ENCODE data around the gene G6PC3.
"Not testable (repeated sequence)": the region's sequence is repeated elsewhere in the genome, so short reads cannot be mapped to it uniquely, and the experiment has no call there.

The G6PC3 gene

GRCh38 chr17:44070455-44071197 is at the start of gene G6PC3:
Gene G6PC3 (plus strand): TSS chr17:44070735. CDS start chr17:44070966, 231 bp downstream.
- DNase-seq, result peak; percentile 96

GRCh38 chr17:44021227-44021626 is 49.3 kb upstream of the G6PC3 start:
- not testable (repeated sequence) for DNase-seq

GRCh38 chr17:44022246-44022645 is 48.3 kb upstream of the G6PC3 start:
- DNase-seq, result no peak

GRCh38 chr17:44023545-44024270 is 46.8 kb upstream of the G6PC3 start:
- DNase-seq, result no peak

GRCh38 chr17:44024271-44024663 is 46.3 kb upstream of the G6PC3 start:
- no peak for DNase-seq

- no peak for DNase-seq
Observed at GRCh38 chr17:44024853-44025252, 45.7 kb upstream of the G6PC3 start.

GRCh38 chr17:44029736-44030135 is 40.8 kb upstream of the G6PC3 start:
- no peak for DNase-seq

GRCh38 chr17:44030482-44030881 is 40.1 kb upstream of the G6PC3 start:
- no peak for DNase-seq

- no peak for DNase-seq
Observed at GRCh38 chr17:44033861-44034408, 36.6 kb upstream of the G6PC3 start.

GRCh38 chr17:44034688-44035087 is 35.8 kb upstream of the G6PC3 start:
- not testable (repeated sequence) for DNase-seq

- no peak for DNase-seq
Observed at GRCh38 chr17:44037471-44037870, 33.1 kb upstream of the G6PC3 start.

GRCh38 chr17:44038604-44039011 is 31.9 kb upstream of the G6PC3 start:
- DNase-seq, result no peak

GRCh38 chr17:44039829-44040635 is 30.5 kb upstream of the G6PC3 start:
- no peak for DNase-seq

- no peak for DNase-seq
Observed at GRCh38 chr17:44043272-44043696, 27.3 kb upstream of the G6PC3 start.

GRCh38 chr17:44044071-44044470 is 26.5 kb upstream of the G6PC3 start:
- DNase-seq, result no peak

GRCh38 chr17:44045486-44045885 is 25.0 kb upstream of the G6PC3 start:
- DNase-seq, result no peak

- DNase-seq, result not testable (repeated sequence)
Observed at GRCh38 chr17:44046893-44047292, 23.6 kb upstream of the G6PC3 start.

- DNase-seq, result no peak
Observed at GRCh38 chr17:44049294-44050060, 21.1 kb upstream of the G6PC3 start.

- no peak for DNase-seq
Observed at GRCh38 chr17:44053125-44053872, 17.2 kb upstream of the G6PC3 start.

GRCh38 chr17:44059101-44059892 is 11.2 kb upstream of the G6PC3 start:
- DNase-seq, result no peak

GRCh38 chr17:44061446-44061845 is 9.1 kb upstream of the G6PC3 start:
- no peak for DNase-seq

All from NCI-H526 treated with DMSO at 0.1 percent for 48 hours (cell line).